NB4 (cell line): ENCODE data around the gene DGKI.

Experiments used
- DNase-seq: peaks from one replicate; pipeline ENCODE4 v3.0.0; 2010; ENCODE audit warnings: low read depth
- H3K4me3 ChIP-seq: one replicate; pipeline ENCODE4 v1.5.1; 2011; ENCODE audit warnings: mild to moderate bottlenecking, low read depth, low read length, moderate library complexity
- CTCF ChIP-seq: IDR thresholded peaks from one replicate; pipeline ENCODE4 v1.5.1; 2012; ENCODE audit warnings: low read depth, low read length
- MAX ChIP-seq: IDR thresholded peaks from 2 replicates; pipeline ENCODE4 v1.6.1; 2011; ENCODE audit warnings: low read depth, low read length
- MYC ChIP-seq: IDR thresholded peaks from 2 replicates; pipeline ENCODE4 v1.6.1; 2011; ENCODE audit warnings: low read depth, low read length
- POLR2A ChIP-seq: IDR thresholded peaks from 2 replicates; pipeline ENCODE4 v1.6.1; 2011; ENCODE audit warnings: mild to moderate bottlenecking; ENCODE audit not compliant: insufficient read length; ENCODE audit errors: extremely low read depth

Gene DGKI

GRCh38 chr7:137434530-137434929, 412.2 kb downstream of the DGKI start:
- TF ChIP-seq CTCF (no peak), MAX (no peak), POLR2A (no peak), MYC (no peak)
- DNase-seq: no peak
- no peak overlapping the region for H3K4me3 ChIP-seq

DNA sequence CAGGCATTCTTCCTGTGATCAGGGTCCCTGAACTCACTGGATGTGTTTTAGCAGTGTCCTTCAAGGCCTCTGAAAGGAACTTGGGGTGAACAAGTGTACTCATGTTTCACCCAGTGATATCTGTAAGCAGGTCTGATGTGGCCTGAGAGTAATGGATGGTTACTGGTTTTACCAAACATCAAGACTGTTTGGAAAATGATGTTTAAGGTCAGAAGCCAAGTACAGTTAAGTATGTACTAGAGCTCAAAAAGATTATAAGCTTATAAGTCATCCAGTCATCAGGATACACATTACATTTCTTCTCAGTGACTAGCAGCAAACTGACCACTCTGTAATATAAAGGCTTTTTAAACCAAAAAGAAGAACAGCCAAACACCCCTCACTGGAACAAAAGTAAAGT, 423.5 kb downstream of the DGKI start:
- TF ChIP-seq POLR2A: no peak
- no peak for TF ChIP-seq MAX
- TF ChIP-seq CTCF: no peak
- no peak for DNase-seq
- no peak overlapping the region for H3K4me3 ChIP-seq

DNA sequence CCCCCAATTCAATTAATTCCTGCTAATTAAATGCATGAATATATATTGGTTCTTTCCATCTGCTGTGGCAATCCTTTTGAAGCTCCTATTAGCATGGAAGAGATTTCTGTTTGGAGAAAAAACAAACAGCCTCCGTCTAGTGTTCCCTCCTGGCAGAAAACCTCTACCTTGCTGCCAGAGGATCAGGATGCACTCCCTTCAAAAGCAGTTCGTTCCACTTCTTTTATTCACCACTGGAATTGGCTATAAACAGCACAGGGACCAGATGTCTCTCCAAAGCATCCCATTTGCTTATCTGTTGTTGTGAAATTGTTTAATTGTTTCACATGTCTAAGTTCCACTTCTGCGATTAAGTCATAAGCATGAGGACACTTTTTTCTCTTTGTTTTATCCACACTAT, 425.4 kb downstream of the DGKI start:
- no peak overlapping the region for H3K4me3 ChIP-seq
- no peak for TF ChIP-seq POLR2A
- DNase-seq: no peak

DNA sequence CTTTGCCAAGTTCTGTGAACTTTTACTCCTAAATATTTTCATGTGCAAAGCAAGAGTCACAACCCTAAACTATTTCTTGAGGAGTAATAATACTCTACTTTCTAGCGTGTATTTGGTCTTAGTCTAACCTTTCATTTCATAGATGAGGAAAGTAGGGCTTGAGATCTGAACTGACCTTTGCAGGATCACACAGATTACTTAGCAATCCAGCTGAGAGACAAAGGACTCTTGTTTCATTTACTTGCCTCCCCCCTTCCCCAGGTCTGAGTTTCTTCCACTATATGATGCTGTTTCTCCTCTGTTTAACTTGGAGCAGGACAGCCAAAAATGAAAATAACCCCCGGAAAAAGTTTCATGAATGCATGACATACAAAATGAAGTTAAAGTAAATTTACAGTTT, 427.9 kb downstream of the DGKI start:
- no peak for TF ChIP-seq CTCF
- TF ChIP-seq MAX: no peak
- no peak for TF ChIP-seq POLR2A
- TF ChIP-seq MYC: no peak
- no peak overlapping the region for H3K4me3 ChIP-seq
- DNase-seq: no peak

- H3K4me3 ChIP-seq: no peak overlapping the region
- no peak for DNase-seq
- TF ChIP-seq MAX: no peak
- no peak for TF ChIP-seq POLR2A
- TF ChIP-seq MYC: no peak
- TF ChIP-seq CTCF: no peak
Observed at GRCh38 chr7:137417464-137417863, 429.3 kb downstream of the DGKI start.

DNA sequence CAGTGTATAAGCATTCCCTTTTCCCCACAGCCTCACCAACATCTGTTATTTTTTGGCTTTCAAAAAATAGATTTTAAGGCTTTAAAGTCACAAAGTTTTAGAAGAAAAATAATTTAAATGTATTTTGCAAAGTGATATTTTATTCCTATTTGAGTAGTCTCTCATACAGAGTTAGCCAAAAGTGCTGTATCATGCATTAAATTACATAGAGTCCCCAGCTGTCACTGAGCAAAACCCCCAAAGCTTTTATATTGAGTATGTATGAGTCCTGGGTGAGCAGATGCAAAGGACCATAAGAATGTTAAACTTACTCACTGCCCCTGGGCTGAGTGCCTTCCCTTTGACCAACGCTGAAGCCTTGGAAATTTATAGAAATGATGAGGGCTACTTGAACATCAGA, 432.9 kb downstream of the DGKI start:
- no peak for TF ChIP-seq MAX
- TF ChIP-seq CTCF: no peak
- no peak for TF ChIP-seq MYC
- no peak overlapping the region for H3K4me3 ChIP-seq
- DNase-seq: no peak
